DOHH2 (cell line): Measurements from ENCODE around the gene HSPG2.

Experiments used
- H3F3A ChIP-seq: fragments of 200-600 bp; sonication (generic), shearing (Covaris generic); 2 replicates; pipeline ENCODE4 v1.6.0; 2016; ENCODE audit warnings: antibody characterized with exemption, mild to moderate bottlenecking; ENCODE audit not compliant: control insufficient read depth, insufficient read depth
- H3K27ac ChIP-seq: fragments of 200-600 bp; sonication (generic); 2 replicates; pipeline ENCODE4 v1.5.1; 2014; ENCODE audit warnings: low read depth, mild to moderate bottlenecking, low read length, moderate library complexity
- H3K27me3 ChIP-seq: fragments of 200-600 bp; sonication (generic); 2 replicates; pipeline ENCODE4 v1.6.1; 2014; ENCODE audit warnings: mild to moderate bottlenecking, low read length, mixed read lengths; ENCODE audit not compliant: control insufficient read depth
- H3K36me3 ChIP-seq: fragments of 200-600 bp; sonication (generic); 2 replicates; pipeline ENCODE4 v1.6.1; 2014; ENCODE audit warnings: mild to moderate bottlenecking, low read length, moderate library complexity, mixed read lengths; ENCODE audit not compliant: control insufficient read depth
- H3K4me1 ChIP-seq: fragments of 200-600 bp; sonication (generic); 2 replicates; pipeline ENCODE4 v1.6.1; 2014; ENCODE audit warnings: mild to moderate bottlenecking, low read length, mixed read lengths; ENCODE audit not compliant: control insufficient read depth
- H3K4me2 ChIP-seq: fragments of 200-600 bp; sonication (generic); 2 replicates; pipeline ENCODE4 v1.6.0; 2014; ENCODE audit warnings: mild to moderate bottlenecking, low read length, moderate library complexity
- H3K4me3 ChIP-seq: fragments of 200-600 bp; sonication (generic); 2 replicates; pipeline ENCODE4 v1.5.1; 2014; ENCODE audit warnings: mild to moderate bottlenecking, low read length, mixed read lengths
- H3K79me2 ChIP-seq: fragments of 200-600 bp; sonication (generic); 2 replicates; pipeline ENCODE4 v1.6.1; 2014; ENCODE audit warnings: mild to moderate bottlenecking, low read length, mixed read lengths; ENCODE audit not compliant: control insufficient read depth
- H3K9me2 ChIP-seq: fragments of 200-600 bp; sonication (generic); replicated peaks from 2 replicates; pipeline ENCODE4 v1.6.1; 2014; ENCODE audit warnings: mild to moderate bottlenecking, low read length, mixed read lengths; ENCODE audit not compliant: control insufficient read depth
- H3K9me3 ChIP-seq: fragments of 200-600 bp; sonication (generic); 2 replicates; pipeline ENCODE4 v1.6.1; 2014; ENCODE audit warnings: antibody characterized with exemption, low read length, mixed read lengths; ENCODE audit not compliant: control insufficient read depth, insufficient read depth
- H4K20me1 ChIP-seq: fragments of 200-600 bp; sonication (generic); 2 replicates; pipeline ENCODE4 v1.6.0; 2014; ENCODE audit warnings: low read depth, mild to moderate bottlenecking, antibody characterized with exemption, low read length, moderate library complexity; ENCODE audit not compliant: control insufficient read depth, insufficient read depth
- EZH2phosphoT487 ChIP-seq: fragments of 200-600 bp; sonication (generic); IDR thresholded peaks from 2 replicates; pipeline ENCODE4 v1.6.1; 2017; ENCODE audit warnings: borderline replicate concordance, mild to moderate bottlenecking, antibody characterized with exemption, low read length, moderate library complexity, mixed read lengths
- TF ChIP-seq, protein P1 (sequence below): fragments of 200-600 bp; sonication (generic); IDR thresholded peaks from one replicate; pipeline ENCODE4 v1.5.1; 2014; ENCODE audit warnings: antibody characterized with exemption, mild to moderate bottlenecking, low read depth, low read length; ENCODE audit not compliant: poor library complexity, severe bottlenecking

Gene HSPG2

DNA sequence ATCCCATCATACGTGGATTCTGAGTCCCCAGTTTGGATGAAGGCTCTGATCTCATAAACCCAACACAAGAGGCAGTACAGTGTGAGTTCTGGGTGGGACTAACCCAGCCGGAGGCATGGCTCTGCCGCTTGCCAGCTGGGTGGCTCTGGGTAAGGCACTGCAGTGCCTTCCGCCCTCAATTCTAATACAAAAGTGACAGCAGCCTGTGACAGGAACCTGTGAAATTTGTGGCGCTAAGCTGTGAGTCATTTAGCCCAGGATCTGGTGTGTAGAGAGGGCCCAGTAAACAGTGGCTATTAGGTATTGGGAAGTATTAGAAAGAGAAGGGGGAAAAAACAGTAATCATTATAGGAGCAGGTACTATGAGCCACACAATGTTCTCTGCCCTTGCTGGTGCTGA, 23.3 kb downstream of the HSPG2 start:
- Histone ChIP-seq H3K4me2 (no peak overlapping the region), H3F3A (no peaks in the 10 kb centered on the region), H3K27ac (no peak overlapping the region), H3K36me3 (no peaks in the 10 kb centered on the region), H3K4me3 (no peak overlapping the region), H3K9me2 (no peaks in the 10 kb centered on the region), H3K4me1 (no peaks in the 10 kb centered on the region), H3K27me3 (no peaks in the 10 kb centered on the region), H3K9me3 (no peaks in the 10 kb centered on the region), H4K20me1 (no peaks in the 10 kb centered on the region), H3K79me2 (no peaks in the 10 kb centered on the region)
- TF ChIP-seq, protein P1, sequence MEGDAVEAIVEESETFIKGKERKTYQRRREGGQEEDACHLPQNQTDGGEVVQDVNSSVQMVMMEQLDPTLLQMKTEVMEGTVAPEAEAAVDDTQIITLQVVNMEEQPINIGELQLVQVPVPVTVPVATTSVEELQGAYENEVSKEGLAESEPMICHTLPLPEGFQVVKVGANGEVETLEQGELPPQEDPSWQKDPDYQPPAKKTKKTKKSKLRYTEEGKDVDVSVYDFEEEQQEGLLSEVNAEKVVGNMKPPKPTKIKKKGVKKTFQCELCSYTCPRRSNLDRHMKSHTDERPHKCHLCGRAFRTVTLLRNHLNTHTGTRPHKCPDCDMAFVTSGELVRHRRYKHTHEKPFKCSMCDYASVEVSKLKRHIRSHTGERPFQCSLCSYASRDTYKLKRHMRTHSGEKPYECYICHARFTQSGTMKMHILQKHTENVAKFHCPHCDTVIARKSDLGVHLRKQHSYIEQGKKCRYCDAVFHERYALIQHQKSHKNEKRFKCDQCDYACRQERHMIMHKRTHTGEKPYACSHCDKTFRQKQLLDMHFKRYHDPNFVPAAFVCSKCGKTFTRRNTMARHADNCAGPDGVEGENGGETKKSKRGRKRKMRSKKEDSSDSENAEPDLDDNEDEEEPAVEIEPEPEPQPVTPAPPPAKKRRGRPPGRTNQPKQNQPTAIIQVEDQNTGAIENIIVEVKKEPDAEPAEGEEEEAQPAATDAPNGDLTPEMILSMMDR, result no peak
- TF ChIP-seq EZH2phosphoT487, result no peak

DNA sequence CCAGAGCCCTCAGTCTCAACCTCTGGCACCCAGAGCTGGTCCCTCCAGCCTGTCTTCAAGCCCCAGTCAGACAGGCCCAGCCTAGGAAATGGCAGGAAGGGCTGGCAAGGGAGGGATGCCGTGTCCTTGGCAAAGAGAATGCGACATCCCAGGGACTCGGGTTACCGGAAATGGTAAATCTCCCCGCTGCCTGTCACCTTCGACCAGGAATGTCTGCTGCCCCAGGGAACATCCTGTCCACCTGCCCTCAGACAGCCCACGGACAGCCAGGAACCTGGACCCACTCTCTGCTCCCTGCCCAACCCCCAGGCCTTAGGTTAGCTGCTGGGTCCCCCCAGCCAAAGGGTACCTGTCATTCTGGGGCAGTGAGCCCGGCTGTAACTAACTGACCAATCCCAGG, 23.9 kb downstream of the HSPG2 start:
- Histone ChIP-seq H3F3A (no peaks in the 10 kb centered on the region), H3K4me1 (no peaks in the 10 kb centered on the region), H3K27me3 (no peaks in the 10 kb centered on the region), H3K27ac (no peak overlapping the region), H3K9me2 (no peaks in the 10 kb centered on the region), H3K4me3 (no peak overlapping the region), H3K79me2 (no peaks in the 10 kb centered on the region), H4K20me1 (no peaks in the 10 kb centered on the region), H3K36me3 (no peaks in the 10 kb centered on the region), H3K9me3 (no peaks in the 10 kb centered on the region), H3K4me2 (no peak overlapping the region)
- TF ChIP-seq, protein P1, result no peak
- no peak for TF ChIP-seq EZH2phosphoT487

DNA sequence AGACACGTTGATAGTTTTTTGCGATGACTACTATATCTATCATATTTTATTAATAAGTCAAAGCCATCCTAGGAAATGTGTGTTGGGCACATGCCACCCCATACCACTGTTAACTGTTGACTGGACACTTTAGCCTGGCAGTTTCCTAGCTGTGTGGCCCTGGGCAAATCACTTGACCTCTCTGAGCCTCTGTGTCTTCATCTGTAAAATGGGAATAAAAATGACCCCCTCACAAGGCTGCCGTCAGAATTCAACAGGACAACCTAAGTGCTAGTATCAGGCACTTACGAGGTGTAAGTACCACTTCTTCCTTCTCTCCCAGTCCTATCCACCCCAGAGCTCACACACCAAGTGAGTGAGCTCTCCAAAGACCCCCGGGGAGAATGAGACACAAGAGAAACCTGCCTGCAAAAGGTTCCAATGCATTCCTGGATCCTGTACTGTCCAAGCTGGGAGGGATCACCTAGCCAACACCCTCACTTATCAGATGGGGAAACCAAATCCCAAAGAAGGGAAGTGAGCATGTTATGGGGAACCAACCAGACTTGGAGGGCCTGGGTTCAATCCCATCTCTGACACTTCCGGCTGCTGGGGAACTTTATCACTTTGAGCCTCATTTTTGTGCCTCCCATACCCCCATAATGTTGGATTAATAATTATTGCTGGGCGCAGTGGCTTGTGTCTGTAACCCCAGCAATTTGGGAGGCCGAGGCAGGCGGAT, 24.9 kb downstream of the HSPG2 start:
- Histone ChIP-seq H3K4me1 (no peaks in the 10 kb centered on the region), H3K9me3 (no peaks in the 10 kb centered on the region), H3K27me3 (no peaks in the 10 kb centered on the region), H3K79me2 (no peaks in the 10 kb centered on the region), H3K4me3 (no peak overlapping the region), H4K20me1 (no peaks in the 10 kb centered on the region), H3K4me2 (no peak overlapping the region), H3K36me3 (no peaks in the 10 kb centered on the region), H3K27ac (no peak overlapping the region), H3K9me2 (no peaks in the 10 kb centered on the region), H3F3A (no peaks in the 10 kb centered on the region)
- TF ChIP-seq, protein P1, result no peak
- no peak for TF ChIP-seq EZH2phosphoT487
